G401 (cell line): ENCODE measurements around the gene DCHS1. TPM values are rescaled to one million over a fixed set of nuclear protein-coding genes. Genes with fewer than 3 reads are reported as not detected.
A peak's percentile ranks its signal among the peaks of the same experiment; 100 is the strongest.

Source experiments
- DNase-seq: peaks from one replicate; pipeline ENCODE4 v3.0.0-alpha.2; 2015; ENCODE audit warnings: low spot score
- in situ Hi-C: cut with HindIII; loops from 2 replicates; pipeline ENCODE4 v1.10.0; 2016; ENCODE audit warnings: low sequenced_read_pairs, mixed read lengths
- total RNA-seq: library from RNA; depleted of rRNA; stranded (reverse); fragments of >200 nt; shearing (Covaris generic); gene quantifications from 2 replicates; pipeline ENCODE4 v1.2.3, GENCODE V29; 2014

Gene DCHS1
- total RNA-seq, 1 experiment from 2014 or later: 0.17 TPM

DNA sequence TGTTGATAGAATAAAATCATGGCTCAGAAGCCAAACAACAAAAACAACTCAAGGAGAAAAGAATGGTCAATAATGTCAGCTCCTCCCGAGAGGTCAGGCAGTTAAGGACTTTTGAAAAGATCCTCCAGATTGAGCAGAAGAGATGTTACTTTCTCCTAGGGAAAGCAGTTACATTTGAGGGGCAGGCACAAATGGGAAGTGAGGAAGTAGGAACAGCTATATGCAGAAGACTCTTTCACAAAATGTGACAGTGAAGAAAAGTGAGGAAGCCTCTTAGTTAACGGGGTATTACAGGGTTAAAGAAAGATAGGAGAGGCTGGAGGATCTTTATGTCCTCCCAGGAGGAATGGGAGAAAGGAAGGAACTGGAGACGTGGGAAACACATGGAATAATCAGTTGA is 3.4 kb downstream of the DCHS1 start:
- DNase-seq: no peak
- in situ Hi-C loops: no loop called here

DNA sequence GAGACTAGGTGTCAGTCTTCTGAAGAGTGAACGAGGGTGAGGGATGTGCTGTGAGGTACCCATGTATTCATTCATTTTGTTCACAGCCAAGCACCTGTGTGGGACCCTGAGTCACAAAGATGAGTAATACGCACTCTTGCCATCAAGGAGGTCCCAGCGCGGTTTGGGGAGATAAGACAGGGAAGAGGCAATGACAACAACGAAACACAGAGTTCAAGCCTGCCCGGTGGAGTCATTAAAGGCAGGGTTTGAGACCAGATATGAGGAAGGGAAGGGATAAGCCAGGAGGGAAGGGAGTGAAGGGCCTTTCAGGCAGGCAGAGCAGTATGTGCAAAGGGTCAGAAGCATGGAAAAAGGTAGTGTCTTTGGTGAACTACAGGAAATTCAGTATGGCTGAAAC is 4.6 kb downstream of the DCHS1 start:
- DNase-seq: no peak
- in situ Hi-C loops: no loop called here

DNA sequence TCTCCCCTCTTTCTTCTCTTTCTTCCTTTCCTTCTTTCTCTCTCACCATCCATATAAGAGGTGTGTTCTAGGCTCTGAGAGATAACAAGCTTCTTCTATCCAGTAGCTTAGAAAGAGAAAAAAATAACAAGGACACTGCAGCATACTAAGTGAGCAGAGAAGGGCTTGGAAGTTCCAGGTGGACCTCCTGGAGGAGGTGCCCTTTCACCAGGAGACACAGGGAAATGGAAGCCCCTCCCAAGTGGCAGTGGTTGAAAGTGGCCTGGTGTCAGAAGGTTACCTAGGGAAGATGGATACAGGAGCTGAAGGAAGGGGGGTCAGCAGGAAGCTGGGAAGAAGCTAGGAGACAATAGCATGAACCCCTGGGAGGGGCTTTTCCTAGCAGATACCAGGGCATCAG is 5.5 kb downstream of the DCHS1 start:
- in situ Hi-C loops: no loop called here
- DNase-seq: no peak

DNA sequence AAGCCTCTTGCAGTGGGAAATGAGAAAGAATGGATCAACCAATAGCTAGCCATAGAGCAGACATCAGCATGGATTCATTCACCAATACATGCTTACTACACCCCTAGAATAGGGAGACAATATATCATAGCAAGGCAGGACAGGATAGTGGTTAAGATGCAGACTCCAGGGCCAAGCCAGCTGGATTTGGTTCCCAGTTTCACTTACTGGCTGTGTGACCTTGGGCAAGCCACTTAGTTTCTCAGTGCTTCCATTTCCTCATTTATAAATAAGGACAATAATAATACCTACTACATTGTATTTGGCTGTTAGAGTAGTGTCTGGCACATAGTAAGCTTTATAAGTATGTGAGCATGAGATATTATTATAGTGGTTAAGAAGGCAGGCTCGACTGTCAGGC is 7.1 kb downstream of the DCHS1 start:
- no peak for DNase-seq
- in situ Hi-C loops: no loop called here

DNA sequence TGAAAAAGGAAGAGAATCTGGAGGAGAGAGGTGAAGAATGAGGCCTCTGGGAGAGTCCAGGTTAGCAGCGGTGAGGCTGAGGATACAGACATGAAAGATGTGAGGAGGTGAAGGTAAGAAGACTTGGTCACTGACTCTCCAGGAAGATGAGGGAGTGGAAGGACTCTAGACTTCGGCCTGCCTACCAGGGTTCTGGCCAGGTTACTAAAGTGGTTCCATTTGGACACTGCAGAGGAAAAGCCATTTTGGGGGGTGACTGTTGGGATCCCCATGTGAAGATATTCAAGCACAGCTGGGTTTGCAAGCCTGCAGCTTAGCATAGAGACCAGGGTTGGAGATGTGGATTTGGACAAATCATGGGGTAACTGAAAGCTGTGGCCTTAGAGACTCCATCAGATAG is 7.8 kb downstream of the DCHS1 start:
- DNase-seq: no peak
- in situ Hi-C loops: no loop called here

DNA sequence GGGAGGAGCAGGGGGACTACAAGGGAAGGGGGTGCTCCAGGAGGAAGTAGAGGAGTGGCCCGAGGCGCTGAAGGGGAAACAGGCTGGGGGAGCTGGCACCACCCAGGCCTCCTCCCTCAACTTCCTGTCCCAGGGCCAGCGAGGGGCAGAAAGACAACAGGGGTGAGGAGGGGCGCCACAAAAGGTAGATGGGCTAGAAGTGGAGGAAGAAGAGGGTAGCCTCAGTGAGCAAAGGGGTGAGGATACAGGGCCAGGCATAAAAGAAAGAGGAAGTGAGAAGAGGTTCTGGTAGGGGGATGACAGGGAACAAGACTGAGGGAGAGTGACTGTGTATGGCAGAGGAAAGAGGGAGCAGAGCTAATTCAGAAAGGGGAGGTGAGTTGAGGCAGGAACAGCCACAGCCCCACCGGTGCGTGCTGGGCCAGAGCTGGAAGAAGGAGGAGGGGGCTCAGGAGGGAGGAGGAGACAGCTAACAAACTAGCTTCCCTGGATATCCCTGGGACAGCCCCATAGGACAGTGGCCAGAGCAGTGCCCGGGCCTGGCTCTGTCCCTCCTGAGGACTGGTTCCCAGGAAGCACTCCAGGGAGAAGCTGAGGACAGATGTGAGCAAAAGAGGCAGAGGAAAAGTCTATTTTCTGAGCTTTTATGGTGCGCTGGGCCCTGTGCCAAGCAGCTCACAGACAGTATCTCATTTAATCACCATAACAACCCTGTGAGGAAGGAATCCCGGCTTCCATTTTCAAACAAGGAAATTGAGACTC is 8.5 kb downstream of the DCHS1 start:
- DNase-seq: no peak
- in situ Hi-C loops: no loop called here

DNA sequence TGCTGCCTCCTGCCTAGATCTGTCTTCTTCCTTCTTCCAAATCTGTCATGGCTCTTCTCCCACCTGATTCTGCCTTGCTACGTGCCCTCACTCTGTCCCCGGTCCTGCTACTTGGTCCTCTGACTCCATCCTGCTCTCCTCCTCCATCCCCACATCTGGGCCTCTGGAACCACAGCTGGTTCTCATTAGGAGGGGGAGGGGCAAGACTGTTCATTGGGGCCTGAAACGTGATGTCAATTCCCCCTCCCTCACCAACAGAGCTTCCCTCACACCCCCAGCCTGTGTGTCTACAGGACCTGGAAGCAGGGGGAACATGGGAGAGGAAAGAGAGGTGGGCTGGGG is 9.1 kb downstream of the DCHS1 start:
- in situ Hi-C loops: no loop called here
- no peak for DNase-seq

DNA sequence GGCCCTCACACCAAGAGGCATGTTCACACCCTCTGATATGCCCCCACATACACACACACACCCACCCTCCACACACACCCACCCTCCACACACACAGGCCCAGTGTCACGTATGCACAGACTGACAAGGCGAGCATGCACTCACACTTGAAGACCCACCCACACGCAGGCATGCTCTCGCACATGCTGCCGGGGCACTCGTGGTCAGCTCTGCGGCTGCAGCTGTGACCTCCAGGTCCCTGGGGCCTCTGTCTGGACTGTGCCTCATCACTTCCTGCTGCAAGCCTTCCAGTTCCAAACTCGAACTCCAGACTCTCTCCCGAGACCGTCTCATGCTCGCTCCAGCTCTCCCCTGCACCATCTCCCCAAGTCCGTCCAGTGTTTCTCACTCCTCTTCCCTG is 9.5 kb downstream of the DCHS1 start:
- no peak for DNase-seq
- in situ Hi-C loops: no loop called here

DNA sequence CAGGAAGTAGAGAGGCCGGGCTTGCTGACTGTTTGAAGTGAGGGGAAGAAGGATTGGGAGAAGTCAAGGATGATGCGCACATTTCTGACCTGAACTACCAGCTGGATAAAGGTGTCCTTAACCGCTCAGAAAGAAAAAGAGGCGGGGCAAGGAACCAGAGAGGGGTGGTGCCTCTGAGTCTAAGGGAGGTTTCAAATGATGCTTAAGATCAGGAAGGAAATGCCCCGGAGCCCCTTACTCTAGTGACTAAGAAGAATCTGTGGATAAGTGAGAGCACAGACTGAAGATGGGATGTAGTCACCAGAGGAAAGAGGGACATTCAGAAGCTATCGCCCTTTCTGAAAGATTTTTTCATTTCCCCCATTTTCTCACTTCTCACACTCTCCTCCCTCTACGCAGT is 12.7 kb downstream of the DCHS1 start:
- in situ Hi-C loops: no loop called here
- DNase-seq: no peak

DNA sequence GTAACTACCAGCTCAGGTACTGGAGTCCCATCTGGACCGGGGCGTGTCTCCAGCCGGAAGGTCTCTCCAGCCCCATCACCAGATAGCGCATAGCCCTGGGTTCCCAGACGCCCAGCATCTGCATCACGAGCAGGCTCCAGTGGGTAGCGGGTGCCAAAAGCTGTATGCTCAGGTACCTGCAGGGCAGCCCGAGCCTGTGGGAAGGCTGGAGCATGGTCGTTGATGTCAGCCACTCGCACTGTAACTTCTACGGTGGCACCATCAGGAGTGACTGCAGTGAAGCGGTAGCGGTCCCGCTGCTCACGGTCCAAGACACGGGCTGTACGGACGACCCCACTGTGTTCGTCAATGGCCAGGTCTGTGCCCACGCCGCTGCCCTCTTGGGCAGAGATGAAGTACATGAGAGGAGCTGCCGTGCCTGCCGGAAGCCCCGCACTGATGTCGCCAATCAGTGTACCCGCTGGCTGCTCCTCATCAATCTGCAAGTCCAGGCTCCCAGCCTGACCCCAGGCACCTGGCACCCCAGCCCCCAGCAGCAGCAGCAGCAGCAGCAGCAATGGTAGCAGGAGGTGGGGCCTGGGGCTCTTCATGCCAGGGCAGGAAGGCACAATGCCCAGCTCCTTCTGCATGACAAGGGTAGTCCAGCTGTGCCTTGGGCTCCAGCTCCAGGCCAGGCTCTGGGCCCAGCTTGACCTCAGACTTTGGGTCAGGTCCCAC is 14.5 kb downstream of the DCHS1 start:
- in situ Hi-C loops: no loop called here
- DNase-seq: no peak

DNA sequence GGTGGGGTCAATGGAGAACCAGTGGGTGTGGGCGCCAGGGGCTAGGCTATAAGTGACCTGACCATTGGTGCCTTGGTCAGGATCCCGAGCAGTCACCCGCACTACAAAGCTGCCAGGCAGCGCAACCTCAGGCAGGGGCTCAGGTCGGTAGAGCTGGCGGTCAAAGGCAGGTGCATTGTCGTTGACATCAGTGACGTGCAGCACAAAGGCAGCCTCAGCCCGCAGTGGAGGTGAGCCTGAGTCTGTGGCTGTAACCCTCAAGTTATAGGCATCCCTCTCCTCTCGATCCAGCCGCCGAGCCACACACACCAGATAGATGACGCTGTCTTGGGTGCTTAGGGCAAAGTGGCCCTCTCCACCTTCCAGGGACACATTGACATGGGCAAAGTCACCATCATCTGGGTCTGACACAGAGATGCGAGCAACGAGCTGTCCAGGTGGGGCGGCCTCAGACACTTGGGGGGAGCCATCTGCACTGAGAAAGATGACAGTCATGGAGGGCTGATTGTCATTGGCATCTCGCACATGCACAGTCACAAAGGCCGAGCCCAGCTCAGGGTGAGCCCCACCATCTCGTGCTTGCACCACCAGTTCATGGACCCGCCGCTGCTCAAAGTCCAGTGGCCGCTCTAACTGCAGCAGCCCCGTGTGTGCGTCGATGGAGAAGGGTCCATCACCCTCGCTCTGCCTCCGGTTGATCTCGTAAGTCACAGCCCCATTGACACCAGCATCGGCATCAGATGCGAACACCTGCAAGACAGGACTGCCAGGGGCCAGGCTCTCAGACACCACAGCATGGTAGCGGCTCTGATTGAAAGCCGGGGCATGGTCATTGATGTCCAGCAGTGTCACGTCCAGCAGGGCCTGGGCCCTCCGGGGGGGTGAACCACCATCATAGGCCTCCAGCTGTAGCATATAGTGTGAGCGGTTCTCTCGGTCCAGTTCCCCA is 15.3 kb downstream of the DCHS1 start:
- no peak for DNase-seq
- in situ Hi-C loops: no loop called here

DNA sequence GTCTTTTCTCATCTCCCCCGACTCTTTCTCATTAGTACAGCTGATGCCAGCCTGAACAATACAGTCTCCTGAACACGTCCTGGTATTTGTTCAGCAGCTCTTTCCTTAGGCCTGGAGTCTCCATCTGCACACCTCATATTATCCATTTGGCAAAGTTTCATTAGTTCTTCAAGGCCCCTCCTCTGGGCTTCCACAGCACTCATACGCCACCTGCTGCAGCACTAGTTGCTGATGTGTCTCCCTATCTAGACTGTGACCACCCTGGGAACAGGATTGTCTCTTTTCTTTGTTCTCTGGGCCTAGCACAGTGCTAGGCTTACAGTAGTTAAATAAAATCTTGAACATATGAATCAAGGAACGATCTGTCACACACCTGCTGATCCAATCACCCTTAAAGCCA is 17.2 kb downstream of the DCHS1 start:
- in situ Hi-C loops: no loop called here

DNA sequence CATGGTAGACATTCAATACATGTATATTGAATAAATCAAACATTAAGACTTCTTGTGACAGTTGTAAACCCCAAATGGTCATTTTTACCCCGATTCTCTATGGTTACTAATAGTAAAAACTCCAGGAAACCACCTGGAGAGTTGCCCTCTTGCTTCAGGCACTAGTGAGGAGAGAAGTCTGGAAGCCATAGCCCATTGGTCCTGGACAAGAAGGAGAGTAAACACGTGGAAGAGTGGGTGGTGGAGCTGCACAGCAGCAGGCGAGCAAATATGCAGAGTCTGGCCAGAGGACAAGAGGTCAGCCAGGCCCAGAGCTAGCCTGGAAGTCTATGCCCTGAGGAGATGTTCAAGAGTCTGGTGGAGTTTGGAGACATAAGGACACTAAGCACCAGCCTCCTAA is 17.7 kb downstream of the DCHS1 start:
- DNase-seq: no peak

More for the DNA sequence above, 17.2 kb downstream of the DCHS1 start:
- DNase-seq: no peak

DNA sequence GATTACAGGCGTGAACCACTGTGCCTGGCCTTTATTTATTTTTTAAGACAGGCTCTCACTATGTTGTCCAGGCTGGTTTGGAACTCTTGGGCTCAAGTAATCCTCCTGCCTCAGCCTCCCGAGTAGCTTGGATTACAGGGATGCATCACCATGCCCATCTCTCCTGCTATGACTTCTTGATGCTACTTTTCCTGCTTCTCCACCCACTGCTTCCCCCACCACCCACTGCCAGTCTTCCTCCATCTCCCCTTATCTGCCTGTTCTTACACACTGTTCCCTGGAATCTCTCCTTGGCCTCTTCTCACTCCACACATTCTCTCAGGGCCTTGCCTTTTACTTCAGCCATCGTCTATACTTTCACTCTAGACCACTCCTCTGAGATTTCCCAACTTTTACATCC is 19.1 kb downstream of the DCHS1 start:
- in situ Hi-C loops: no loop called here

More for the DNA sequence above, 17.7 kb downstream of the DCHS1 start:
- in situ Hi-C loops: no loop called here

DNA sequence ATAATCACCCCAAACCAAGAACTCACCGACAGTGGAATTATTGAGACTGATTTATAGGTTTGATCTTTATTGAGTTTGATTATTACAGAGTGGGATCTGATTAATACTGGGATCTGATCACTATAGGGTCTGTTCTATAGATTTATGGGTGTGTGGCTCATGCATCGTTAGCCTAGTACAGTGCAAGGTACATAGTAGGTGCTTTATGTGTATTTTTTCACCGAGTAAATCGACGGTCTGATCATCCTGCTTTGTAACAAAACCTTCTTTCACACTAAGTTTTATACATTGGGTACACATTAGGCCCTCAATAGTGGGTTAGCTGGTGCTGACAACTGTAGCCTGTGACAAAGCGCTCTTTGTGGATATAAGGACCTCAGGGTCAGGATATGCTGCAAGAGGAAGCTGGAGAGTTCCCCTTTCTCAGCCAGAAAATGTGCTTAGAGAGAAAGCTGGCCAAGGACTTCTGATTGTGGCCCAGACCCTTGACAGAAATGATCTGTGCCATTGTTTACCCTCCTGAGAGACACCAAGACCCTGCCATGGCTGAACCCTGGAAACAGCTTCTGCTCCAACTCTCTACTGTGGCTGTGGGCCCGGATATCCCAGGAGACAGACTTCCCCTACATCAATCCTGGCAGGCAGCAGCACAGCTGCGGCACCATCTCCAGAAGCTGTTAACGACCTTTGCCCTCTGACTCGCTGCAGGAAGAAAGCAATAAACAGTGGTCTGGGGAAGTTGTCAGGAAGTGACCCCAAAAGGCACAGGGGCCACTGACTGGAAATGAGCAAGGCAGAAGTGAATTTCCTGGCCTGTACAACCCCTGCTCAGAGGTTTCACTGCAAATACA is 20.3 kb downstream of the DCHS1 start:
- peak; percentile 32 for DNase-seq
- in situ Hi-C loops: no loop called here

More for the DNA sequence above, 19.1 kb downstream of the DCHS1 start:
- no peak for DNase-seq

DNA sequence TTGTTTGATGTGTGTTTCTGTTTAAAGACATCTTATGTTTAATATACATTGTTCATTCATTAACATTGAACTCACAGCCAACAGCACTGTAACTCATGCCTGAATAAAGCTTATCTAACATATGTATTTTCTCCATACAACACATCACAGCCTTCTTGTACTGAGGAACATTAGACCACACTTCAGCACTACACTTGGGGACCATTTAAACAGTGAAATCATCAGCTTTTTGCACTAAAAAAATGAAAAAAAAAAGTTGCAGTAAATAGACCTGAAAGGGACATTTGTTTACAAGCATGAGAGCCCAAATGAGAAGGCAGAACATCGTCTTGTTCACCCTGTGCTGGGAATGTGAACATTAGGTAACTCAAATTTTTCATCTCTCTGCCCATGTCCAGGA is 21.1 kb downstream of the DCHS1 start:
- in situ Hi-C loops: no loop called here
- no peak for DNase-seq

DNA sequence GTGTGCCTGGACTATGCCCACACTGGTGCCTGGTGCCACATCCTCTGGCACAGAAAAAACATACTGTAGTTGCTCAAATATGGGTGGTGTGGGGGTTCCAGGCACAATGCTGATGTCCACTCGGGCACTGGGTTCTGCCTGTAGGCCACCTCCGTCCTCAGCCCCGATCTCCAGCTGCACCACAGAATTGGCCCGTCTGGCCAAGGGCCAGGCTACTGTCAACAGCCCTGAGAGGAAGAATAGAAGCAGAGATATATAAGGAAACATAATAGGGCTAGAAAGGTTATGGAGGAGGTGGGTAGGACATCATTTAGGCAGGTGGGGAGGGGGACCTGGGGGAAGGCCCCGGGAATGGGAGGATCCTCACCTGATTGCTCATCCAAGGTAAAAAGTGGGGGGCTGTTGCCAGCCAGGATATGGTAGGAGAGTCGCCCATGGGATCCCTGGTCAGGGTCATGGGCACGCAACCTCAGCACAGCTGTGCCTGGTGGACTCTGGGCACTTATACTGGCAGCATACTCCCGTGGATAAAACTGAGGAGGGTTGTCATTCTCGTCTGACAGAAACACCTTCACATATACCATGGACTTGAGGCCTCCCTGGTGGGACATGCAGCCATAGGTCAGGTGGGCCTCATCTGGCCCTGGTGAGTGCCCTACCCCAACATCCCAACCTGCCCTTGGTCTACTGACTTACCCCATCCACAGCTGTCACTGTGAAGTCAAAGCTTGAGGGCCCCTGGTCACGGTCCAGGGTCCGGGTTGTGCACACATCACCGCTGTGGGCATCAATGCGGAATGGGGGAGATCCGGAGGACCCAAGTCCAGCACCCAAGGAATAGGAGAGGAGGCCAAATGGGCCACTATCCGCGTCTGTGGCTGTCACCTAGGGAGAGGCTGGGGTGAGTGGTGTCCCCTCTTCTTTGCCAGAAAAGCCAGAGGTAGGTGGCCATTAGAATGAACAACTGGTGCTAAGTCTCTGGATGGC is 21.9 kb downstream of the DCHS1 start:
- in situ Hi-C loops: no loop called here
- DNase-seq: no peak
